PC-3 (cell line): ENCODE measurements around the gene CERT1.
"Not testable (repeated sequence)": the region's sequence is repeated elsewhere in the genome, so short reads cannot be mapped to it uniquely, and the experiment has no call there.

Experiments used
- CTCF ChIP-seq: fragments of 300-600 bp; sonication (generic); conservative IDR thresholded peaks from 2 replicates; pipeline ENCODE4 v1.5.1; 2017; ENCODE audit warnings: antibody characterized with exemption, low read depth, mild to moderate bottlenecking, low read length
- EZH2 ChIP-seq: fragments of 300-600 bp; sonication (generic); IDR thresholded peaks from one replicate; pipeline ENCODE4 v1.6.1; 2017; ENCODE audit warnings: antibody characterized with exemption, mild to moderate bottlenecking, low read length; ENCODE audit not compliant: unreplicated experiment
- EZH2phosphoT487 ChIP-seq: fragments of 300-600 bp; sonication (generic); IDR thresholded peaks from 2 replicates; pipeline ENCODE4 v1.6.1; 2018; ENCODE audit warnings: mild to moderate bottlenecking, antibody characterized with exemption, low read length, borderline replicate concordance

- not testable (repeated sequence) for TF ChIP-seq EZH2, CTCF, EZH2phosphoT487
These were observed 177.0 kb downstream of the CERT1 start for GRCh38 chr5:75334413-75334812.
